GM18511 (cell line): ENCODE data around the gene ZNF407.
"Not testable (repeated sequence)": the region's sequence is repeated elsewhere in the genome, so short reads cannot be mapped to it uniquely, and the experiment has no call there.

Experiments
- ATAC-seq: cut with Tn5 transposase; IDR thresholded peaks from one replicate; pipeline ENCODE4 v1.9.1; 2021; ENCODE audit warnings: mild to moderate bottlenecking, moderate library complexity; ENCODE audit not compliant: unreplicated experiment

ZNF407 gene

GRCh38 chr18:75081486-75081885, 483.8 kb downstream of the ZNF407 start:
- no peak for ATAC-seq

- no peak for ATAC-seq
Measured at GRCh38 chr18:75083131-75083530, 485.5 kb downstream of the ZNF407 start.

DNA sequence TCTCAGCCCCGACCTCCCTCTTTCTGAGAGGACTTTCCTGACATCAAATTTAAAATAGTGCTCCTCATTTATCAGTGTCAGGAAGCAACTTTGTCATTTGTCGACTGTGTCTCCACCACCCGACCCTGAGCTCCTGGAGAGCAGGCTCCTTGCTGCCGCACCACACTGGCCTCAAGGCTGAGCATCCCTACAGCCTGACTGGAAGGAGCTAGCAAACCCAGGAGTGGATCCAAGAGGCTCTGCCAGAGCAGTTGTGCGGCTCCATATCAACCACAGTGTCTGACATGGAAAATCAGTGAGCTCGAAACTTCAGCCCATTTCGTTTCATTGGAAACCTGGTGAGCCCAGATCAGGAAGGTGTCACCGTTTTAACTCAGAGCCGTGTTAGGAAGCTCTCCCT, 486.1 kb downstream of the ZNF407 start:
- ATAC-seq, result no peak

- ATAC-seq, result not testable (repeated sequence)
Measured at GRCh38 chr18:75085676-75086075, 488.0 kb downstream of the ZNF407 start.

- ATAC-seq, result no peak
Measured at GRCh38 chr18:75086494-75087034, 488.9 kb downstream of the ZNF407 start.

- ATAC-seq, result no peak
Measured at GRCh38 chr18:75087119-75088020, 489.7 kb downstream of the ZNF407 start.

- ATAC-seq, result no peak
Measured at GRCh38 chr18:75088021-75088506, 490.4 kb downstream of the ZNF407 start.

DNA sequence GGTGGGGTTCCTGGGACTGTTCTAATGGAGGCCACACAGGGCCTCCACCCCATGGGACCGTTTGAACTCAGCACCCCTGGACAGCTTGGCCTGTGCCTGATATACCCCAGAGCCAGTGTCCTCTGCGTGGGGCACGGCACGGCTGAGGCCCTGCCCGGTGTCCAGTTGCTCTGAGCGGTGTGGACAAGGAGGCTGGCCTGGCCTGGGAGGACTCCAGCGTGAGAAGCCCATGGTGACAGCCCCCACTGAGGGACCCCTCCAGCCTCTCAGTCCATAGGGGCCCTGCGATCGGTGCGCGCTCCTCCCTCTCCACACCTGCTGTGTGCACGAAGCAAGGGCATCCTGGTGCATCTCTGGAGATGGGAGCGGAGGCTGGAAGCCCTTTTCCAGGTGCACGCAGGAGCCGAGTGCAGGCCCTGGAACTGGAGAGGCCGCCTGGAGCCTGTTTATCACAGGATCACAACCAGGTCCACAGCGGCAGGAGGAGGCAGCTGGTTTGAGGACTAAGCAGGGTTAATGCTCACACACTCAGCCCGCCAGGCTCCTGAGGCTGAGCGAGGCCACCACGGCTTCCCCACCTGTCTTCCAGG, 491.0 kb downstream of the ZNF407 start:
- no peak for ATAC-seq

DNA sequence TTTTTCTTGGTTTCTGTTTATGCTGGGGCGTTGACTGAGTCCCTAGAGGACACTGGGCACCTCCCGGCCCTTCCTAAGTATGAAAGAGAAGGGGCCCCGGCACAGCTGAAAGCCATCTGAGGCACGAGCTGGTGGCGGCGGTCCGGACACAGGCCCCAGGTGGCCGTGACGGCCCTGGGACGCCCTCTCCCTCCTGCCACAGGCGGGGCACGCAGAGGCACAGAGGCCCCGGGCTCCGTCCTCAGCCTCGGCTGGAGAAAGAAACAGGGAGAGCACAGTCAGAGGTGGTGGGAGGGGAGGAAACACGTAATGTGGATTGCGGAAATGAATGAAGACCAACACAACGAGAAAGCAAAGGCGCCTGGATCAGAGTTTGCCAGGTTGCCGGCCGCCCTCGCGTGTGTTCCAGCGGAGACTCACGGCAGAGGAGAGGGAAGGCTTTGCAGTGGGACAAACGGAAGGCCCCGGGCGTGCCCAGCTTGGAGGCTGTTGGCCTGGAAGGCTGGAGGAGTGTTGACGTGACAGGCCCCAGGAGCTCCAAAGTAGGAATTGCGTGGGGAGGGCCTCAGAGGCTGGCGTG, 492.2 kb downstream of the ZNF407 start:
- ATAC-seq, result no peak

GRCh38 chr18:75090336-75090735, 492.7 kb downstream of the ZNF407 start:
- ATAC-seq, result no peak

- no peak for ATAC-seq
Measured at GRCh38 chr18:75097491-75098225, 500.0 kb downstream of the ZNF407 start.

GRCh38 chr18:75100832-75101630, 503.4 kb downstream of the ZNF407 start:
- no peak for ATAC-seq

DNA sequence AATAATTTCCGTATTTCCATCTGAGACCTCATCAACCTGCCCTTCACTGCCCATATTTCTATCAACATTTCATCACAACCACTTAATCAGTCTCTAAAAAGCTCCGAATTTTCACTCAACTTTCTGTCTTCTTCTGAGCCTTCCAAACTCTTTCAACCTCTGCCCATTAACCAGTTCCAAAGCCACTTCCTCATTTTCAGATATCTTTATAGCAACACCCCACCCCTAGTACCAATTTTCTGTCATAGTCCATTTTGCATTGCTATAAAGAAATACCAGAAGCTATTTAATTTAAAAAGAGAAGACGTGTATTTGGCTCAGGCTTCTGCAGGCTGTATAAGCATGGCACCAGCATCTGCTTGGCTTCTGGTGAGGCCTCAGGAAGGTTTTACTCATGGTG, 504.2 kb downstream of the ZNF407 start:
- ATAC-seq, result no peak

- ATAC-seq, result not testable (repeated sequence)
Measured at GRCh38 chr18:75104029-75104428, 506.4 kb downstream of the ZNF407 start.

- no peak for ATAC-seq
Measured at GRCh38 chr18:75104483-75104882, 506.8 kb downstream of the ZNF407 start.

DNA sequence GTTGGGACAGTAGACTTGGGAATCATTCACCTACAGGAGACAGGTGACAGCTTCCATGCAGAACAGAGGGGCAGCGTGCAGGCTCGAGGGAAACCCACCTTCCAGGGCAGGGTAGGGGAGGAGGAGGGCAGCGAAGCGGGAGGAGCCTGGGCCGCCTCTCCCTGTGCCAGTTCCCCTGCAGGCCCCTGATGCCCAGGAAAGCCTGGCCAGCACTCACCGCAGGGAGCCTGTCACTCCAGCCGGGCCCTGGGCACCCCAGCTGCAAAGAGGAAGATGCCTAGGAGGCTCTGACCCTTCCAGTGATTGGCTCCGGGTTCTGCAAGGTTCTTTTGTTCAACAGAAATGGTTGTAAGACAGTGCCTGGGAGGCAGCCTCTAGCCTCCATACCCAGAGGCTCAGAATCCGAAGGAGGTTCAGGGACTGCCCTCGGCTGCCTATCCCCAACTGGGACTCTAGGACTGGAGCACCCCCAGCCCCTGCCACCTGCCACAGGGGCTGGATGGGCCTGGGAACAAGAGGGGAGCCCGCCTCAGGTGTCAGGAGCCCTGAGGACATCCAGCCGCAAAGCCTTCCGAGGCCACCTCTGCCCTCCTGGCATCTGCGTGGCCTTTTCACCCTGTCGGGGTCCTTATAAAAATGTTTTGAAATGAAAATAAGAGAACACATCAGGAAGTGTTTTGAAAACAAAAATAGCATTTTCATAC, 508.0 kb downstream of the ZNF407 start:
- ATAC-seq, result no peak

DNA sequence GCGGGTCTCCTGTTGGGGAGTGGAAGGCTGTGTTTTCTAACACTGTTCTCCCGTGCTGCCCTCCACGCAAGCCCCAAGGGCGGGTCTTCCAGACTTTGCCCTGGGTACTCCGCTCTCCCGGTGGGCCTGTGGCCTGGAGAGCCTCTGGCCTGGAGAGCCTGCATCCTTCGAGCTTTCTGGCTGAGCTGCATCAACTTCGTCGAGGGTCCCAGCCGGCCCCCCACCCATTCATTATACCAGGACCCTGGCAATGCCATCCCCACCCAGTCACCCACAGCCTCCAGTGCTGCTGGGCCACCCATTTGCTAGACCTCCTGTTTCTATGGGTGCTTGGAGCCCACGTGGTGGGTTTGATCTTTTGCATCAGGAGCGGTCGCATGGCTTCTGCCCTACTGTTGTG, 509.1 kb downstream of the ZNF407 start:
- ATAC-seq, result no peak

GRCh38 chr18:75107196-75107930, 509.7 kb downstream of the ZNF407 start:
- no peak for ATAC-seq

GRCh38 chr18:75107931-75108276, 510.2 kb downstream of the ZNF407 start:
- ATAC-seq, result no peak
